DMS53 (cell line): Measurements from ENCODE around the gene SRCIN1.

Experiments used
- DNase-seq: peaks from one replicate; lab custom pipeline; 2025; lab: John Stamatoyannopoulos, UW

Gene SRCIN1

DNA sequence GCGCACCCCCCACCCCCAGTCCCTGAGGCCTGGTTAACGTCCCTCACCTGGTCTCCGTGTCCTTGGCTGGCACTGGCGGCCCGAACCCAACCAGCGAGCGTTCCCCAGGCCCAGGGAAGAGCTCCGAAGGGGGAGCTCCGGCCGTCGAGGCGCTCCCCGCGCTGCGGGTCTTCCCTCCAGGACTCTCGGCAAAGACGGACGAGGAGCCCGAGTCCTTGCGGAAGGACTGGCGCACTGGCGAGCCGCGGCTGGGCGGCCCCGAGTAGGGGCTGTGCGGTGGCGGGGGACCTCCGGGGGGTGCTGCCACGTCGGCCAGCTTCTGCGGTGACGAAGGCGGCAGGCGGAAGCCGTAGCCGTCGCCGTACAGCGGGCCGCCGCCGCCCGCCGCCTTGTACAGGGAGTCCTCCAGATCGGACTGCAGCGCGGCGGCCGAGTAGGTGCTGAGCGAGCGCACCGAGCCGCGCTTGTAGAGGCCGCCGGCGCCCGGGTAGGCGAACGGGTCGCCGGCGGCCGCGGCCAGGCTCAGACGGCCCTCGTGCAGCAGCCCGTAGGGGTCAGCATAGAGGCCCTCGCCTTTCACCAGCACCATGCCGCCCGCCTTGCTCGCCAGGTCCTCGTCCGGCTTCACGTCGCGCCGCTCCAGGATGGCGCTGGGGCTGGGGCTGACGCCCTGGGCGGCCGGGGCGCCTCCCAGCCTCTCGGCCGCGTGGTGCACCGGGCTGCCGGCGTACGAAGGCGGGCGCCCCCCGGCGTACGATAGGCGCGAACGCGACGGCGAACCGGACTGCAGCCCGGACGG lies 44.1 kb downstream of the SRCIN1 start:
- DNase-seq, result no peak

DNA sequence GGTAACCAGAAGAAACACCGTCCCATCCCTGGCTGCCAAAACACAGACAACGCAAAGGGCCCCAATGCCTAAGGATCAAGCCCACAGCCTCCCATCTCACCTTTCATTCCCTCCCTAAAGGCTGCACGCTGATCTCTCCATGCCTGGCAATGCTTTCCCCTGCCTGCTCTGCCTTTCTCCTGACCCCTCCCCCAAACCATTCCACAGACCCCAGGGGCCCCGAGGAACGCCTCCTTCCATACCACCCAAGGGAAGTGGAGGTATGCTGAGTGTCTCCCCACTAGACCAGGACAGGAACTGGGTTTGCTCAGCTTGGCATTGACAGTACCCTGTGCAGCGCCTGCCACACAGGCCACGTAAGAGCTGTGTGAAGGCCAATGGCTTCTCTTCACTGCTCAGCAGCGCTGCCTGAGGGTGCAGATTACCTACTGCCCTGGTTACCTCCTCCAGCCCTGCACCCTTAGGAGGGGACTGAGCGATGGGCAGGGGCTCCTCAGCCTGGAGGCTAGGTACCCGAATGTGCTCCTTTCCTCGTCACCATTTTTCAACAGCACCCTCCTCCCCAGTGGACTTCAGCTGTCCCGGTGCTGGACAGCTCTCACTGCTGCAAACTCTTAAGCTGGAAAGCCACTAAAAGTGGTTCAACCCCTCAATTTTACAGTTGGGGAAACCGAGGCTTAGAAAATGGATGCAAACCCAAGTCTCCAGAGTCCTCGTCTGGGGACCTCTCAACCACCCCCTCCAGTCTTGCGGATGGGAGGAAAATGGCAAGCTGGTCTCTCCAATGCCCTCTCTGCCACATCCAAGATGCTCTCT lies 45.0 kb downstream of the SRCIN1 start:
- DNase-seq, result no peak

DNA sequence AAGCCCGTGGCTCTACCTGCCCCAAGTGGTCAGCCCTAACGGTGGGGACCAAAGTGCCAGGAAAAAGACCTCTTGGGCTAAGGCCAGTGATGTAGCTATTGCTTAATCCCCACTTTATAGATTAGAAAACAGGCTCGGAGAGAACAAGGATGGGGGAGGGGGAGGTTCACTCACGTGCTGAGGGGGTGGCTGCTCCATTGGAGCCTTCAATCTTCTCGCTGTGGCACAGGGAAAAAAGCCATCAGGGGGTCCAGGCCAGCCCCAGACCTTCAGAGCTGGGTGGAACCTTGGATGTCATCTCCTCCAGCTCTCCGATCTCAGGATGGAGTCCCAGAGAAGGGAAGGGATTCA lies 45.9 kb downstream of the SRCIN1 start:
- DNase-seq, result peak; percentile 42

DNA sequence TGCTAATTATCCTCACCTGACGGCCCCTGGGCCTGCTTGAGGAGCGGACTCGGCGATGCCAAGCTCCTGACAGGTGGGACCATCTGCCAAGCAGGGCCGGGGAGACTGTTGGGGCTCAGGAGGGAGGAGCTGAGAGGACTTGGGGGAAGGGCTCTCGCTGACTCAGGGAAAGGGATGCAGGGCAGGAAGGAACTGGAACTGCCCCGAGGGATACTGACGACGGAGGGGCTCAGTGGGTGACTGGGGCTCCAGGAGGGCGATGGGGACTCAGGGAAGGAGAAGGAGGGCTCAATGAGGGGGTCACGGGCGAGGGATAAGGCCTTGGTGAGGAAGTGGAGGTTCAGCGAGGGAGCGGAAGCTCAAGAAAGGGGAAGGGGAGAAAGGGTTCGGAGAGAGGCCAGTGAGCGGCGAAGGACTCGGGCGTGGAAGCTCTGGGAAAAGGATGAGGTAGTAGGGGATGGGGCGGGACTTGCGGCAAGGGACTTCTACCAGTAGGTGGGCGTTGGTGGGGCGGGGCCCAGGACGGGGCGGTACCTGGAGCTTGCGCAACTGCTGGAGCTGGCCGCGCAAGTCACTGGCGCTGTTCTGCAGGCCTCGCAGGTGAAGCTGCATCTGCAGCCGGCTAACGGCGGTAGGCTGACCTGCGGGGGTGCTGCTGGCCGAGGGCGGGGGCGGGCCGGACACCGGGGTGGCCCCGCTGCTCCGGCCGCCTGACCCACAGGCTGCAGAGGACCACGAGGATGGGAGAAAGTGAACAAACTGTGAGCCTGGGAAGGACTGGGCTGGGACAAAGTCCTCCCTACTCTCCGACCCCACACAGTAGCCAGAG lies 46.5 kb downstream of the SRCIN1 start:
- peak; percentile 97 for DNase-seq

DNA sequence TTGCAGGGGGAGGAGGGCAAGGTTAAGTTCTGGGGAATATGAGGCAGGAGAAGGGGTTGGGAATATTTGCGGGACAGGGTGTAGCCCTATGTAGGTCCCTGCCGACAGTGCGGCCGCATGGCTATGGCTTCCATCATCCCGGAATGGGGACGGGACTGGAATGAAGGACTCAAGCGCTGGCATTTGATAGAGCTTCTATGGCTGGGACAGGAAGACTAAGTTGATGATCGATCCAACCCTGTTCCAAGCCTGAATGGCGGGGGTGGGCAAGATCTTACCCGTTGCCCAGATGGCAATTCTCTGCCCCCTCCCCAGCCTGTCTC lies 47.1 kb downstream of the SRCIN1 start:
- peak; percentile 79 for DNase-seq

DNA sequence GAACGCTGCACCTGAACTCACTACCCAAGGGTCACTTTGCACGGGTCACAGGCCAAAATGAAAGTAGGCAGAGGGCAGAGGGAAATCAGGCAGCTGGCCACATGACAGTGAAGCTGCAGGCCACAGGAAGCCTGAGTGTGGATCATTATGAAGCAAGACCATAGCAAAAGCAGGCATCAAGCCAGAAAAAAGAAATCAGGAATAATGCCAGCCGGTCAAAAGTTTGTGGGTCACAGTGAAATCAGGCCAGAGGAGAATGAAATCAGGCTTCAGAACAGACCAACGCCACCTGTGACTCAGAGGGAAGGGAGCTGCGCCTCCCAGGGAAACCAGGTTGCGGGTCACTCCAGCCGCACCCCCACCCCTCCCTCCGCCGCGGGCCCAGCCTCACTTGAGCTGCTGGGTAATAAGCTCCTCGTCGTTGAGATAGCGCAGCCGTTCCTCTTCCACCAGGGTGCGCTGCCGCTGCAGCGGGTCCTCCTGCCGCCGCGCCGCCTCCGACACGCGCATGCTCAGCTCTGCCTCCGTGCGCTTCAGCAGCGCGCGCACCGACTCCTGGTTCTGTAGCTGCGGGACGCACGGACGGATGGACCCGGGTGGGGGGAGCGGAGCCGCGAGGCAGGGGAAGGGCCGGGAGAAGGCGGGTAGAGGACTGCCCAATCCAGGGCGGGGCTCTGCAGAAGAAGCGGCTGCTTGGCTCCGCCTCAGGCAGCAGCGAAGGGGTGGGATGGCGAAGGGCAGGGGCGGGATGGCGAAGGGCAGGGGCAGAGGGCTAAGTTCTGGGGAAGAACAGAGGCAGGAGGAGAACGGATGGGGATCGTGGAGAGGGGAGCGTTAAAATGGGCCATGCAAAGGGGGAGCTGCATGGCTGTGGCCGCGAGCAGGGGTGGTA lies 47.7 kb downstream of the SRCIN1 start:
- DNase-seq, result peak; percentile 97

DNA sequence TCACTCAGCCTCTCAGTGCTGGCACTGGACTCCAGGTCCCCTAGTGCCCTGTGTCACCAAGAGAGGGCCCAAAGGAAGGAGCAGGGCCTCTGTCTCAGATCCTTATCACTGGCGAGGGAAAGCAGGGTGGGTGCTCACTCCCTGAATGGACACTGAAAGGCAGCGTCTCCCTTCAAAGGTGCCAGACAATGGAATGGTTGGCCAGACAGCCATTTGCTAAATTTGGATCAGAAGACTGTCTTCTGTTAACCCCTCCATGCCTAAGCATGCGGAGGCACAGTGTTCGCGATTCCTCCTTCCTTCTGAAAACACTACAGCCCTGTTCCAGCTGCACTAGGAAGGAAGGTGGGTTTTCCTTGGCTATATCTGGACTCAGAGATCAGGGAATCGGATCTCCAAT lies 48.4 kb downstream of the SRCIN1 start:
- DNase-seq, result no peak

DNA sequence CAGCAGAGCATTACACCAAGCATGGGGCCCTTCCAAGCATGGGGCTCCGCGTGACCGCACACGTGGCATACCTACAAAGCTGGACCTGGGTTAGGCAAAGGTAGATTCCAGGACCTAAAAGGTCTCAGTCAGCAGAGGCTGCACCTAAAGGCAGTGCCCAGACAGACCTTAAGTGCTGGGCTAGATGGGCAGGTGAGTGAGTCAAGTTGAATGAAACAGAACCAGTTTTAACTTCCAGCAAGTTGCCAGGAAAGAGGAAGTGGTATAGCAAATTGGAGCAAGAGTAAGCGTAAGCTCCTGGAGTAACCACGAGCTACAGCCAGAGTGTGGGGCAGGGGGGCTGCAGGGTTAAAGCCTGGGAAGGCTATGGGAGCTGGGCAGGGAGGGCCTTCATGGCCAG lies 49.5 kb downstream of the SRCIN1 start:
- no peak for DNase-seq

DNA sequence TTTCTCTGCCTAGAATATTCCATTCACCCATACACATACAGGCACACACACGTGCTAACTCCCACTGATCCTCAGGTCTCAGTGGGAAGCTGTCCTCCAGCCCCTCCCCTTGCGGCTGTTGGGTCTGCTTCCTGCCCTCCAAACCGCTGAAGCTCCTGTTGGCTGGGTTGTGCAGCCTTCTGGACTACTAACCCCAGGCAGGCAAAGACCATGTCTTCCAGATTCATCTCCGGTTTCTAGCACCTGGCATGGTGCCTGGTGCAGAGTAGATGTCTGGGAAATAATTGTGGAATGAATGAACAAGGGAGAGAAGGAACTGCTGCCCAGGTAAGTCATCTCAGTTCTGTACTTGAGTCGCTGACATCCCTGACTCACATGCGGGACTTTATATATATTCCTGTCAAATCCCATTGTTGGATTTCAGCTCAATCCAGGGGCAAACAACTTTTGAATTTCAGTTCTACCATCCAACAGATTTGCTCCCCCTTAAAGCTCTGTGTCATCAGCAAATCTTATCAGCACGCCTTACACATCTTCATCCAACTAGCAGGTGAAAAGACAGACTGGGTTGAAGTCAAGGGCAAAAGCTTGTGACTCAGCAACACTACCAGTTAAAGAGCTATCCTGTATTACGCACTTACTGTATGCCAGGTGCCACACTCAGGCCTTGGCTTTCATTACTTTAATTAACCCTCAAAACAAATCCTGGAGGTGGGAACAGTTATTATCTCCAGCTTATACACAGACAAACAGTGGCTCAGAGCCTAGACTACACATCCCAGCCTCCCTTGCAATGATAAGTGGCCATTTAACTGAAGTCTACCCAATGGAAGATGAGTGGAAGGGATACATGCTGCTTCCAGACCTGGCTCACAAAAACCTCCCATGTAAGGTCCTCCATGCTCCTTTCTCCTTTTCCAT lies 51.1 kb downstream of the SRCIN1 start:
- DNase-seq, result no peak

DNA sequence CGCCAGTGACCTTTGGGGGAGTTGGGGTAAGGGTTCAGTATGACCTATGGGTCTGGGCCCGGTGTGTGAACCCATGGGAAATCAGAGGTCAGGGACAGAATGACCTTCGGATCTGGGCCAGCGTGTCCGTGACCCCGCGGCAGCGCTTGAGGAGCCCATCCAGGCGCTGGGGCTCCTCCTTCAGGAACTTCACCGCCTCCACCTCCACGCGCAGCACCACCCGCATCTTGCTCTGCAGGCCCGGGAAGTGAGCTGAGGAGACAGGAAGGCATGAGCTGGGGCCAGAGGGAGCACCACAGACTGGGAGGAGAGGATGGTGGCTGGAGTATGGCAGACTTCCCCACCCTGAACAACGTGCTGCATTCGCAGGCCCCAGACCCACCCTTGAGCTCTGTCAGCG lies 53.4 kb downstream of the SRCIN1 start:
- no peak for DNase-seq

DNA sequence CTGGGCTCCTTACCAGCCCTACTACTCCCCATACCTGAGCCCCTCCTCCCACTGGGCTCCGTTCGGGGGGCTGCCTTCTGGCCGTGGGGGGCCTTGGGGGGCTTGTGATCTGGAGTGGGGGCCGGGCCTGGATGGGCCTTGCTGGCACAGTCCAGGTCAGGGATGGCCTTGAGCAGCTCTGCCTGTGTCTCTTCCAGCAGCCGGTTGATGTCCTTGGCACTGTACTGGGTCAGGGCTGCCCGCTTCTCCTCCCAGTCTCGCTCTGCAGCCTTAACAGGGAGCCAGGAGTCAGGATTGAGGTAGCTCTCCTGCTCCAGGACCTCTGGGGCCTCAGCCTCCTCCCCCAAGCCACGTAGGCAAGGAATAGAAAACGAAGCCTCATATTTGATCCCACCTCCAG lies 54.6 kb downstream of the SRCIN1 start:
- DNase-seq, result no peak

DNA sequence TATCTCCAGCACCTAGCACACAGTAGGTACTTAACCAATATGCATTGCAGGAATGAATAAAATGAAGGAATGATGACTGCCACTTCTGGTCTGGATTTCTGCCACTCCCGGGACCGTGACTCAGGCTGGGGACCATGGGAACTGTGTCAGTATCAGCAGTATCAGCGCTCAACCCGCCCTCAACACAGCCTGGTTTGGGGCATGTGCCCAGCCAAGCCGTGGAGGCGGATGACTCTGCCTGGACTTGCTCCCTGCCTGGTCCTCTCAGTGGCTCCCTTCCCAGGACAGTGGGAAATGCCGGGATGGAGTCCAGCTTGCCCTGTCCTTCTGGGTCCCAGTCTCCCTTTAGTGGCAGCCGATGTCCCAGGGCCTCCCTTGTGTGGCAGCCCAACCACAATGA lies 55.1 kb downstream of the SRCIN1 start:
- DNase-seq, result no peak

DNA sequence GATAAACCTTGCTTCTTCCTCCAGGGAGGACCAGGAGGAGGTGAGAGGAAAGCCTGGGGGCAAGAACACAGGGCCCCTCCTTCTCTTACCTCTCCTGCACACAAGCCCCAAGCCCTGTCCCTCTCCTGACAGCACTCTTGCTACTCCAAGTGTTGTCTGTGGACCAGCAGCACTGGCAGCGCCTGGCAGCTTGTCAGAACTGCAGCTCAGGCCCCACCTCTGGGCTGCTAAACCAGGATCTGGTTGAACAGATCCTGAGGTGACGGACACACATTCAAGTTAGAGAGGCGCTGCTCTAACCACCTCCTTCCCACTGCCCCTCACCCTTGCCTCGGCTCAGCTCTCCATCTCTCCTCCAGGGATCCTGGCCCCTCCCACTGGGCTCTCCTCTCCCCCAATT lies 56.5 kb downstream of the SRCIN1 start:
- DNase-seq, result no peak

DNA sequence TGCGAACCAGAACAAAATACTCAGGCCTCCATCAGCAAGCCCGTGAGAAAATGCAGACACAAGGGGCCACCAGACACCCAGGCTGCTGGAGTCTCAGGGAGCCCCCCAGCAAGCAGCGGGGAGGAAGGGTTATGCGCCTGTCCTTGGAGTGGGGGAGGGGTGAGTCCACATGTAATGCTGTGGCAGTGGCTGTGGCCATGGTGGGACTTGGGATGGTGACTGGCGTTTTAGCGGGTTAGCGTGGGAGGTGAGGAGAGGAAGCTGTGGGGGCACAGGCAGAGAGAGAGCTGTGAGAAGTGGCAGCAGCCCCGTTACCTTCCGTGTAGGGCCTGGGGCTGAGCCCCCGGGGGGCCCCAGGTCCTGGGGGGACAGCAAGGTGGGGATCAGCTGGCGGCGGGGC lies 58.3 kb downstream of the SRCIN1 start:
- no peak for DNase-seq

DNA sequence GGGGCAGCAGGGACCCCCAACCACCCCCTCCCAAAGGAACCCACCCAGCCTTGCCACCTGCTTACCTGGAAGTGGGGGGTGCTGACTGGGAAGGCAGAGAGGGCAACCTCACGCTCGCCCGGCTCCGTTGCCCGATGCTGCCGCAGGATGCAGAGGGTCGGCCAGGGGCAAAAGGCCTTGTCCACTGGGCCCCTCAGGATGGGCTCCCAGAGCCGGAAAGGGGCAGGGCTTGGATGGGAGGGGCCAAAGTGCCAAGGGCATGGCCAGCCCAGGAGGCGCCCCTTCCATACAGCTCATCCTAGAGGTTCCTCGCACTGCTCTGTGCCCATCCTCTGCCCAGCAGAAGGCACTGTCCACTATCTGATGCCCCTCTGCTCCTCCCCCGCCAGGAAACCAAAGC lies 59.4 kb downstream of the SRCIN1 start:
- no peak for DNase-seq

DNA sequence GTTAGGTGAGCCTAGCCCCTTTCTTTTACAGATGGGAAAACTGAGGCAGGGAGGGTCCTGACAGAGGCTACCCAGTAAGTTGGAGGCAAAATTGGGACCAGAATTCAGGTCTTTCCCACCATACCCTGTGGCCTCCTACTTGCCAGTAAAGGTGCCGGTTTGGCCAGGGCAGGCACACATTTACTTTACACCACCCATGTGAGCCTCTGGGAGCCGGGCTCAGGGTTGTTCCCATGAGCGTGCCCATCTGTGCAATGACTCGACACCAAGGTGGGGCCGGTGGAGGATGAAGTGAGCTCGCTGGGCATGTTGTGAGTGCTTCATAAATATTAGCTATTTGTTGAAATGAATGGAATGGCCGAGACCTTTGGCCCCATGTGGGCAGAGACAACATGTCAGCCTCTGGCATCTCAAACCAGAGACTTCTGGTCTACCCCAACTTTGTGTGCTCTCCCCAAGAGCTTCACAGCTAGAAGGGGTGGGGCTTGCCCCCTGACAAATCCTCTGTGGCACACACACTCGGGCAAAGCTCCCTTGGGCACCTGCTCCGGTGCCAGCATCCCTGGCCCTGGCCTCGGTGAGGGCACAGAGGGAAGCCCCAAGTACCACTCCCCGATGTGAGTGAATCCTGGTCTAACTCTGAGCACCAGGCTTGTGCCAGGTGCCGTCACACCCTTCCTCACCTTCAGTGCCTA lies 60.1 kb downstream of the SRCIN1 start:
- DNase-seq, result peak; percentile 53

DNA sequence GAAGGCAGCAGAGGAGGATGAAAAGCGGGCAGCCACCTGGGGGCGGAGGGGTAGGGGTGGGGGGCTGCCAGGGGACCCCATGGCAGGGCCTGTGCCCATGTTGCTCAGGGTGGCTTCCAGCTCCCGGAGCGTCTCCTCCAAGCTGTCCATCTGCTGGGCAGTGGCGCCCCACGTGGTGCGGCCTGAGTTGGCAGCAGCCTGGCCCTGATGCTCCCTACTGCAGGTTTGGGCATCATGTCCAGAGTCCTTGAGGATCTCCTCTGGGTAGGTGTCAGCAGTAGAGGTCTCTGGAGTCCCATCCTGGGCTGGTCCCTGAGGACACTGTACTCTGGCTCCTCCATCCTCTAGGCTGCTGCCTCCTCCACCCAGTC lies 60.9 kb downstream of the SRCIN1 start:
- no peak for DNase-seq

DNA sequence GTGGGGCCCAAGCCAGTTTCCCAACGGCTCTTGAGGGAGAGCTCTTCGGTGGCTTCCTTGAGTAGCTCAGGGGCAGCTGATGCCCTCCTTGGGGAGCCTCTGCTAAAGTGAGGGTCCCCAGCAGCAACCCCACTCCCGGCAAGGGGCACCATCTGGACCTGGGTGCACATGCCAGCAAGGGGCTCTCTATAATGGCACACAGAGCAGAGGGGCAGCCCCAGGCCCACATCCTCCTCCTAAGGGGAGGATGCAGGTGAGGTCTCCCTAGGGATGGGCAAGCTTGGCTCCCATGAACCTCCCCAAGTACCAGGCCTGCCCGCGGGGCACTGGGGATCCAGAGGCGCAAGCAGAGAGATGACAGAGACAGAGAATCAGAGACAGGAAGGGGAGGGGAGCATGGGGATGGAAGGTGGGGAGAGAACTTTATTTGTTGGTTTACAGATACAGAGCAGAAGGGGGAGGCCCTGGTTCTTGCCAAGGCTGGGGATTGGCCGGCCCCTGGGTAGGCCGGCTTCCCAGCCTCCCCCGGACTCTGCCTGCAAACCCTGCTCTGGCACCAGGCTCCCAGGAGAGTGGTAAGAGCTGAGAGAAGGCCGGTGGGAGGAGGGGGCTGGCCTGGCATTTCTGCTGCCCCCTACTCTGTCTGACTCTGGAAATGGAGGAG lies 61.4 kb downstream of the SRCIN1 start:
- no peak for DNase-seq

DNA sequence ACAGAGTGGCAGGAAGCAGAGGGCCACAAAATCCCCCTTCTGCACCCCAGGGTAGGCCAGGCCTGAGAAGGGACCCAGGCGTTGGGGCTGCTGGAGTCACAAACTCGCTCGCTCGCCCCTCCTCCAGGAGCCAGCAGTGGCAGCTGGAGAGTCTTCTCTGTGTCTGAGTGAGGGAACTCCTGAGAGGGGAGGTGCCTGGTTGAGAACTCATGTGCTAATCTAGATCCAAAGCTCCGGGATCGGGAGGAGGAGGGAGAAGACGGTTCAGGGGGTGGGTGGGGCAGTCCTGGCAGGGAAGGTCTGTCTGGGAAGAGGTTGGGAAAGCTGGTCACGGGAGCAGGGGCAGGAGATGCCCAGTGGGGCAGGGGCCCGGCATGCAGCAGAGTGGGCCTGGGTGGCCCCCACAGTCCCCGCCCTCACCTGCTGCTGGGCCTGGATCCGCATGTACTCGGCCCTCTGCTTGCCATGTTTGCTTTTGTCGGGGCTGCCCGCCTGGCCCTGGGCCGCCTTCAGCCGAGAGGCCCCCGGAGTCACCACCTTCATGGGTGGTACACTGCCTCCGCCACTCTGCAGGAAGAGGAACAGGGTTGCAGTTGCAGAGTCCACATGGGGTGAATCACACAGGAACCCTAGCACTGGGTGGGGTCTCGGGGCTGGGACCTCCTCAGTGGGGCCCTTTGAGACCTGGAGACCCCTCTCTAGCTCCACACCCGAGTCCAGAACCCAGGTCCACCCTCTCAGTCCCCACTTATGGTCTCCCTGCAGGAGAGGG lies 62.2 kb downstream of the SRCIN1 start:
- no peak for DNase-seq
